WI38 (cell line): ENCODE results near the gene DGCR6.
A peak's percentile ranks its signal among the peaks of the same experiment; 100 is the strongest.
"Not testable (repeated sequence)": the region's sequence is repeated elsewhere in the genome, so short reads cannot be mapped to it uniquely, and the experiment has no call there.

Experiments
- H3K4me3 ChIP-seq: 2 replicates; pipeline ENCODE4 v1.5.1; 2011; ENCODE audit warnings: low read depth, mild to moderate bottlenecking, control low read depth, low read length
- TF ChIP-seq, protein P1 (sequence below): IDR thresholded peaks from 2 replicates; pipeline ENCODE4 v1.5.1; 2012; ENCODE audit warnings: low read depth, mild to moderate bottlenecking, control low read depth, low read length

Gene DGCR6

DNA sequence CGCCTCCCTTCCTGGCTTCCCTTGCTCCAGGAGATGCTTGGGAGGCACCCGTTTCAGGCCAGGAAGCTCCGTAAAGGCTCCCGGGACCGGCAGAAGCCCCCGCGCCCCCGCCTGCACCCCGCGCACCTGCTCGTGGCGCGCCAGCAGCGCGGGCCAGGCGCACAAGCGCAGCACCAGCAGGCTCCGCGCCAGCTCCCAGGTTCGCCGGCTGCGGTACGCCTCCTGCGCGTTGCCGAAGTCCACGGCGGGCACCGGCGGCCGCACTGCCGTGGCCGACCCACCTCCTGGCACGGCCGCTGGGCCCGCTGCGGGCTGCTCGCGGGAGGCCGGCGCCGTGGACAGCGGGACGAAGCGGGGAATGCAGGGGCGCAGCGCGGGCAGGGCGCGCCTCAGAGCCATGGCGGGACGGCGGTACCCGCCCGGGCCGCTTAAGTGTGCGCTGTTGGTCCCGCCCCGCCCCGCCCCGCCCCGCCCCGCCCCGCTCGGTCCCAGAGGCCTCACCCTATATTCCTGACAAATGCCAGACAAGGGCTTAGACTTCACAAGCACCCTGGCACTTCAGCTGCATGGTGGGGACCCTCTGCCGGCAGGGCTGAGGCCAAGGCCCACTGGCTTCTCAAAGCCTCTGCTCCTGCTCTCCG is 29.9 kb downstream of the DGCR6 start, which contains the start of gene PRODH:
PRODH (minus strand) TSS at position 405 of the 641 bp plus-strand sequence; CDS start at position 399, 6 bp downstream.
- H3K4me3 ChIP-seq = no peak within 1 kb of the TSS
- TF ChIP-seq, protein P1, sequence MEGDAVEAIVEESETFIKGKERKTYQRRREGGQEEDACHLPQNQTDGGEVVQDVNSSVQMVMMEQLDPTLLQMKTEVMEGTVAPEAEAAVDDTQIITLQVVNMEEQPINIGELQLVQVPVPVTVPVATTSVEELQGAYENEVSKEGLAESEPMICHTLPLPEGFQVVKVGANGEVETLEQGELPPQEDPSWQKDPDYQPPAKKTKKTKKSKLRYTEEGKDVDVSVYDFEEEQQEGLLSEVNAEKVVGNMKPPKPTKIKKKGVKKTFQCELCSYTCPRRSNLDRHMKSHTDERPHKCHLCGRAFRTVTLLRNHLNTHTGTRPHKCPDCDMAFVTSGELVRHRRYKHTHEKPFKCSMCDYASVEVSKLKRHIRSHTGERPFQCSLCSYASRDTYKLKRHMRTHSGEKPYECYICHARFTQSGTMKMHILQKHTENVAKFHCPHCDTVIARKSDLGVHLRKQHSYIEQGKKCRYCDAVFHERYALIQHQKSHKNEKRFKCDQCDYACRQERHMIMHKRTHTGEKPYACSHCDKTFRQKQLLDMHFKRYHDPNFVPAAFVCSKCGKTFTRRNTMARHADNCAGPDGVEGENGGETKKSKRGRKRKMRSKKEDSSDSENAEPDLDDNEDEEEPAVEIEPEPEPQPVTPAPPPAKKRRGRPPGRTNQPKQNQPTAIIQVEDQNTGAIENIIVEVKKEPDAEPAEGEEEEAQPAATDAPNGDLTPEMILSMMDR = no peak

- not testable (repeated sequence) for H3K4me3 ChIP-seq
Measured at GRCh38 chr22:18938691-18939090, 32.6 kb downstream of the DGCR6 start.

DNA sequence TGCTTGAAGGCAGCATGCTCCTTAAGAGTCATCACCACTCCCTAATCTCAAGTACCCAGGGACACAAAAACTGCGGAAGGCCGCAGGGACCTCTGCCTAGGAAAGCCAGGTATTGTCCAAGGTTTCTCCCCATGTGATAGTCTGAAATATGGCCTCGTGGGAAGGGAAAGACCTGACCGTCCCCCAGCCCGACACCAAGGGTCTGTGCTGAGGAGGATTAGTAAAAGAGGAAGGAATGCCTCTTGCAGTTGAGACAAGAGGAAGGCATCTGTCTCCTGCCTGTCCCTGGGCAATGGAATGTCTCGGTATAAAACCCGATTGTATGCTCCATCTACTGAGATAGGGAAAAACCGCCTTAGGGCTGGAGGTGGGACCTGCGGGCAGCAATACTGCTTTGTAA is 41.0 kb downstream of the DGCR6 start:
- H3K4me3 ChIP-seq = not testable (repeated sequence)

- no peak overlapping the region for H3K4me3 ChIP-seq
Measured at GRCh38 chr22:18947905-18948304, 41.8 kb downstream of the DGCR6 start.

GRCh38 chr22:18950141-18950540 is 44.0 kb downstream of the DGCR6 start:
- TF ChIP-seq, protein P1 = no peak
- no peak overlapping the region for H3K4me3 ChIP-seq

More at GRCh38 chr22:18947905-18948304, 41.8 kb downstream of the DGCR6 start:
- TF ChIP-seq, protein P1 = no peak

DNA sequence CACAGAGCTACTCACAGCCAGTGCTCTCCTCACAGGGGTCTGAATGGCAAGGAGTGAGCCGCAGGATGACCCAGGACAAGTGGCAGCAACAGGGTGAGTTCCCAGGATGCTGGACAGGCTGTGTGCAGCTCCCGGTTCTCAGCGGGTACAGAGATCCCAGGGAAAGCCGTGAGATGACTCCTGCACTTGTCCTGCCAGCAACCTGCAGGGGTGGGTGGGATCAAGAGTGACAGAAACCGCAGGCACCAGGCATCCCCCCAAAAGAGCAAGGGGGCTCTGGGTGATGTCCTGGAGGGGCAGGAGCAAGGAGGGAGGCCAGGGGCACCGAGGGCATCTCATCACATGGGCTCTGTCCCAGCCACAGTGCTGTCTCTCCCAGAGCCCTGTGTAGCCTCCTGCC is 45.9 kb downstream of the DGCR6 start:
- TF ChIP-seq, protein P1 = no peak
- H3K4me3 ChIP-seq = no peak overlapping the region

DNA sequence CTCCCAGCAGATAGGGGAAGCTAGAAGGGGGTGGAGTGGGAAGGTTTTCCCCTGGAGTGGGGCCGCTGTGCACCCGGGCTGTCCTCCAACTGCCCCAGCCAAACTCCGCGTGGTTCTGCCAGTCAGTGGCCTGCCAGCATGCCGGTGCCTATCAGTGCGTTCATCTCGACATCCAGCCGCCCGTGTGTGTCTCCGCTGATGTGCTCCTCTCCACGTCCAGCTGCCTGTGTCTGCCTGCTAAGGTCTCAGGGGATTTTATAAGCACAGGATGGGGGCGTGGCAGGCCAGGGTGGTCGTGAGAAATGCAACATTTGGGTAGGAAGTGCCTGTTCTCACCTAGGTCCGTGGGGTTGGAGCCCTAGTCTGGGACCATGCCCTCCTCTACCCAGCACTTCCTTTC is 47.0 kb downstream of the DGCR6 start:
- H3K4me3 ChIP-seq = not testable (repeated sequence)

DNA sequence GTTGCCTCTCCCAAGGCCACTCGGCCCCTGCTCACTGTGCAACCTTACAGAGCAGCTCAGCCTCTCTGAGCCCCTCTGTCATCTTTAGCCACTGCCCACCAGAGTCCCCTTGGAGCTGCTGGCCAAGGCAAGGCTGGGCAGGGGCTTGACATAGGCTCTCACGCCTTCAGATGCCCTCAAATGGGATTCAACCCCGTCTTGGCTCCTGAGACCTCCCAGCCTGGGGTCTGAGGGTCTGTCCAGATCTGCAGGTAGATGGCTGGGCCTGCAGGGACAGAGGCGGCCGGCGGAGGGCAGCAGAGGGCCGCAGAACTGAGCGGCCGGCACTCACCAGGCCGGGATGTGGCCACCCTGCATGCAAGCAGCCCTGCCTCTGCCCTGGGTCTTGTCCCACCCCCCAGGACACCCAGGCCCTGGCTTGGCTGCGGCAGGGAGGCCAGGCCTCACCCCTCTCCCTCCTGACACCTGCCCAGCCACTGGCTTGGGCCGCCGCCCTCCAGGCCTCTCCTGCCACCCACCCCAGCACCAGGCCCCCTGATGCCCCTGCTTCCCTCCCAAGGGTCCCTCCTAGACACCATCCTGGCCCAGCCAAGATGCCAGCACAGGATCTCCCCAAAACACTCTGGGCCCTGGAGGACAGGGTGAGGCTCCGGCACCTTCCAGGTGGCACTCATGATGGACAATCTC is 48.3 kb downstream of the DGCR6 start:
- not testable (repeated sequence) for H3K4me3 ChIP-seq
- TF ChIP-seq, protein P1 = peak; percentile 87

DNA sequence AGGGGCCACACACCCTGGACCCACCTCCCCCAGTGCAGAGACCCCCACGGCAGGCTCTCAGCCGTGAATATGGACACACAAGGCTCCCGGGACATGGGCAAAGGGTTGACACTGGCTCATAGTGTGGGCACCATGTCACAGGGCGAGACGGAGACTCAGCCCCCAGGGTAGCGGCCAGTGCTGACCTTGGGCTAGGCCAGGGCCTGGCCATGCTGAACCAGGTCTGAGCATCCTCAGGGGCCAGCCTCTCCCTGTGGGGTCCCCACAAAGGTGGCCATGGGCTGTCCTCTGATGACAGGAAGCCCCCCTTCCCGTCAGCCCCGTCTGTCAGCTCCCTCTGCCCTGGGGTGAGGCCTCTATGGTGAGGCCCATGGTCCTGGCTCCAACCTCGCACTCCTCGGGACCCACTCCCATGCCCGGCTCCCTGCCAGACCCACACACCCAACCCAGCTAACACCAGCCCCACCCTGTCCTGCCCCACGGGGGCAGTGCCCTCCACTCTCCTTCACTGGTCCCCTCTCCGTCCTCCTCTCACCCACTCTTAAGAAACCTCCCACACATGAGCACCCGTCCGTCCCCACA is 49.0 kb downstream of the DGCR6 start:
- no peak overlapping the region for H3K4me3 ChIP-seq
- TF ChIP-seq, protein P1 = no peak
